Activated T-helper 2 cell treated with anti-CD3 and anti-CD28 coated beads, Interferon-gamma antibody, Interleukin-2, Interleukin-4, amounts not matched to agents 10 μg/mL and 5 μg/mL and 100 μg/mL, durations not matched to agents 14 hours and 24 hours and 36 hours (primary cell): ENCODE measurements around the gene MR1. TPM values are rescaled to one million over a fixed set of nuclear protein-coding genes. Genes with fewer than 3 reads are reported as not detected.
A peak's percentile ranks its signal among the peaks of the same experiment; 100 is the strongest.

Source experiments
- DNase-seq: peaks from one replicate; pipeline ENCODE4 v3.0.0; 2021; ENCODE audit warnings: low spot score
- H3K27ac Mint-ChIP-seq: one replicate; pipeline ENCODE4 v1.8.0; 2021; ENCODE audit warnings: mixed read lengths
- H3K27me3 Mint-ChIP-seq: one replicate; pipeline ENCODE4 v1.8.0; 2021; ENCODE audit warnings: low read depth, mixed read lengths
- H3K36me3 Mint-ChIP-seq: one replicate; pipeline ENCODE4 v1.8.0; 2021; ENCODE audit warnings: low read depth, mixed read lengths
- H3K4me1 Mint-ChIP-seq: one replicate; pipeline ENCODE4 v1.8.0; 2021; ENCODE audit warnings: low read depth, mixed read lengths
- H3K4me3 Mint-ChIP-seq: one replicate; pipeline ENCODE4 v1.8.0; 2021; ENCODE audit warnings: low read depth, mild to moderate bottlenecking, moderate library complexity, mixed read lengths
- H3K9me3 Mint-ChIP-seq: one replicate; pipeline ENCODE4 v1.8.0; 2021; ENCODE audit warnings: mixed read lengths
- intact Hi-C: fragments of 100-400 bp; cut with micrococcal nuclease; formaldehyde crosslinking; loops from one replicate; pipeline ENCODE4 v1.15.1; 2023
- total RNA-seq: library from RNA; stranded (reverse); gene quantifications from 2 replicates; pipeline ENCODE4 v1.2.3, GENCODE V29; 2022

The MR1 gene
- total RNA-seq, 1 donor from 2014 or later, result 13.8 TPM

GRCh38 chr1:181101581-181102226, 67.9 kb downstream of the MR1 start:
- no peak for DNase-seq
- H3K4me1 Mint-ChIP-seq, result peaks cover 82% of the 10 kb centered on the region
- H3K27me3 Mint-ChIP-seq, result peaks cover 8% of the 10 kb centered on the region
- no peak overlapping the region for H3K27ac Mint-ChIP-seq
- H3K4me3 Mint-ChIP-seq, result no peak overlapping the region
- no peaks in the 10 kb centered on the region for H3K36me3 Mint-ChIP-seq
- intact Hi-C loops, result loop anchor here (5.0 kb wide), 1 partner anchor 599 kb away; the partner anchor contains the start of gene ACBD6
- no peaks in the 10 kb centered on the region for H3K9me3 Mint-ChIP-seq

- intact Hi-C loops, result loop anchor here (5.0 kb wide), 1 partner anchor 601 kb away; the partner anchor contains the start of gene ACBD6
- no peak overlapping the region for H3K27ac Mint-ChIP-seq
- H3K27me3 Mint-ChIP-seq, result peaks cover 20% of the 10 kb centered on the region
These were observed 69.1 kb downstream of the MR1 start for GRCh38 chr1:181102841-181103240.

GRCh38 chr1:181103399-181103798, 69.6 kb downstream of the MR1 start:
- no peak overlapping the region for H3K27ac Mint-ChIP-seq
- H3K27me3 Mint-ChIP-seq, result peaks cover 24% of the 10 kb centered on the region
- no peak for DNase-seq
- intact Hi-C loops, result loop anchor here (5.0 kb wide), 1 partner anchor 601 kb away; the partner anchor contains the start of gene ACBD6
- peaks cover 75% of the 10 kb centered on the region for H3K4me1 Mint-ChIP-seq
- H3K9me3 Mint-ChIP-seq, result no peaks in the 10 kb centered on the region
- H3K36me3 Mint-ChIP-seq, result no peaks in the 10 kb centered on the region
- H3K4me3 Mint-ChIP-seq, result no peak overlapping the region

More at GRCh38 chr1:181102841-181103240, 69.1 kb downstream of the MR1 start:
- no peak for DNase-seq
- Mint-ChIP-seq H3K36me3 (no peaks in the 10 kb centered on the region), H3K4me3 (no peak overlapping the region), H3K4me1 (peaks cover 79% of the 10 kb centered on the region), H3K9me3 (no peaks in the 10 kb centered on the region)

- intact Hi-C loops, result loop anchor here (5.0 kb wide), 1 partner anchor 602 kb away; the partner anchor contains the start of gene ACBD6
- Mint-ChIP-seq H3K27me3 (peaks cover 27% of the 10 kb centered on the region), H3K4me1 (peaks cover 70% of the 10 kb centered on the region), H3K27ac (peak overlapping the region; percentile 58), H3K9me3 (no peaks in the 10 kb centered on the region), H3K4me3 (peak overlapping the region; percentile 77), H3K36me3 (no peaks in the 10 kb centered on the region)
- DNase-seq, result no peak
These were observed 70.4 kb downstream of the MR1 start for GRCh38 chr1:181104042-181104789.

GRCh38 chr1:181104790-181105133, 71.0 kb downstream of the MR1 start:
- Mint-ChIP-seq H3K27me3 (peaks cover 27% of the 10 kb centered on the region), H3K9me3 (no peaks in the 10 kb centered on the region), H3K27ac (peak overlapping the region; percentile 58), H3K4me3 (peak overlapping the region; percentile 77), H3K36me3 (no peaks in the 10 kb centered on the region), H3K4me1 (peaks cover 65% of the 10 kb centered on the region)
- intact Hi-C loops, result loop anchor here (1.0 to 5.0 kb wide), 3 partner anchors 14 to 602 kb away; partner anchors contain the start of gene ACBD6
- DNase-seq, result no peak

DNA sequence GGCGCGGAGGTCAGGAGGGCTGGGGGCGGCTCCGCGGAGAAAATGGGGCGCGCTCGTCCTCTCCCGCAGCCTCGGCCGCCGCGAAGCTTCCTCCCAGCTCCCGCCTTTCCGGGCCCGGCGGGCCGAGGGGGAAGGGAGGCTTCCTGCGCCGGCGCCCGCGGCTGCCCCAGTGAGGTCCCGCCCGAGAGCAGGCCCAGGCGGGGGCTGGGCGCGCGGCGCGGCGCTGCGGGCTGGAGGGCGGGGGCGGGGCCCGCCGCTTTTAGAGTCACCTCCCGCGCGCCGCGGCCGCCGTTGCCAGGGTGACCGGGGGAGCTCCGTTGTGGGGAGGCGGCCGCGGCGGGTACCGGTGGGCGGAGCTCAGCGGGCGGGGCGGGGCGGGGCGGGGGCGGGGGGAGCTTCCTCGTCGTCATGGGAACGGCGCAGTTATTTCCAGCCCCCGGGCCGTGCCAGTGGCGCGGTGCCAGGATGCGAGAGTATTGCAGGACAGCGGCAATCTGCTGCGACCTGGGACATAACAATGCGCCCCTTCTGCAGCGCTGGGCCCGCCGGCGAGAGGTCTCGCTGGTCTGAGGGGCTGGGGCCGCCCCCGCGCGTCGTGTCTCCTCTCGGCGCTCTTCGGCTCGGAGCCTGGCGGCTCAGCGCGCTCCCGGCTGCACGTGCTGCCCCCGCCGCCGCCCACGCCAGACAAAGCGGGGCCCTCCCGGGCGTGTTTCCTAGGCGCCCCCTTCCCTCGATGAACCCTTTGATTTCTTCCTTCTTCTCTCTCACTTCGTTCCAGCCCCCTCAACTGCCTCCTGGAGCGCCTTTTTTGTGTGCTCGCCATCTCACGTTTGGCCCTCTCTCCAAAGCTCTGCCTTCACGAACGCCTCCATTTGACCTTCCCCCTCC, 71.6 kb downstream of the MR1 start:
- Mint-ChIP-seq H3K4me3 (peak overlapping the region; percentile 85), H3K36me3 (no peaks in the 10 kb centered on the region), H3K27me3 (peaks cover 27% of the 10 kb centered on the region), H3K4me1 (peaks cover 59% of the 10 kb centered on the region), H3K9me3 (no peaks in the 10 kb centered on the region), H3K27ac (peak overlapping the region; percentile 79)
- intact Hi-C loops, result loop anchor here (1.0 kb wide), 2 partner anchors 15 to 37 kb away; no protein-coding TSS in a partner anchor
- peak; percentile 88 for DNase-seq

GRCh38 chr1:181106022-181106312, 72.2 kb downstream of the MR1 start:
- H3K27me3 Mint-ChIP-seq, result peaks cover 30% of the 10 kb centered on the region
- no peaks in the 10 kb centered on the region for H3K9me3 Mint-ChIP-seq
- peak overlapping the region; percentile 79 for H3K27ac Mint-ChIP-seq
- peaks cover 53% of the 10 kb centered on the region for H3K4me1 Mint-ChIP-seq
- intact Hi-C loops, result no loop called here
- no peak for DNase-seq
- H3K4me3 Mint-ChIP-seq, result peak overlapping the region; percentile 85
- H3K36me3 Mint-ChIP-seq, result no peaks in the 10 kb centered on the region

DNA sequence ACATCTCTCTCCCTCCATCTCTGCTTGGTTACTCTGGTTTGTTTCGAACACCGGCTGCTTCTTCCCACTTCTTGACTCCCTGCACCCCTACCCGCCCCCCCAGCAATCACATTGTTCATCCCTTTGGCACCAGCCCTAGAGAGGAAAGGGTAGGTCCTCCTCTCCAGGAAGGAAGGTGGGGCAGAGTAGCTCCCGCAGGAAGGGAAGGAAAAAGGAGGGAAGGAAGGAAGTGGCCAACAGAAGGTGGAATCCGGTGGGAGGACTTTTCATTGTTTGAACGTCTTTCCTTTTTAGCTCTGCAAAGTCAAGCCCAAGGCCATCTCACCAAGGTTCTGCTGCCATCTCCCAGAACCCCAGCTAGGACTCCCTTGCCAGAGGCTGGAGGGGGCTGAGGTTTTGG, 72.7 kb downstream of the MR1 start:
- peak overlapping the region; percentile 85 for H3K4me3 Mint-ChIP-seq
- peaks cover 34% of the 10 kb centered on the region for H3K27me3 Mint-ChIP-seq
- no peak for DNase-seq
- H3K9me3 Mint-ChIP-seq, result no peaks in the 10 kb centered on the region
- H3K4me1 Mint-ChIP-seq, result peaks cover 48% of the 10 kb centered on the region
- no peak overlapping the region for H3K27ac Mint-ChIP-seq
- intact Hi-C loops, result no loop called here
- no peaks in the 10 kb centered on the region for H3K36me3 Mint-ChIP-seq

- no peaks in the 10 kb centered on the region for H3K36me3 Mint-ChIP-seq
- peaks cover 37% of the 10 kb centered on the region for H3K4me1 Mint-ChIP-seq
- intact Hi-C loops, result no loop called here
- H3K4me3 Mint-ChIP-seq, result no peak overlapping the region
- H3K27ac Mint-ChIP-seq, result no peak overlapping the region
- no peak for DNase-seq
- peaks cover 36% of the 10 kb centered on the region for H3K27me3 Mint-ChIP-seq
- no peaks in the 10 kb centered on the region for H3K9me3 Mint-ChIP-seq
These were observed 73.9 kb downstream of the MR1 start for GRCh38 chr1:181107711-181108110.

DNA sequence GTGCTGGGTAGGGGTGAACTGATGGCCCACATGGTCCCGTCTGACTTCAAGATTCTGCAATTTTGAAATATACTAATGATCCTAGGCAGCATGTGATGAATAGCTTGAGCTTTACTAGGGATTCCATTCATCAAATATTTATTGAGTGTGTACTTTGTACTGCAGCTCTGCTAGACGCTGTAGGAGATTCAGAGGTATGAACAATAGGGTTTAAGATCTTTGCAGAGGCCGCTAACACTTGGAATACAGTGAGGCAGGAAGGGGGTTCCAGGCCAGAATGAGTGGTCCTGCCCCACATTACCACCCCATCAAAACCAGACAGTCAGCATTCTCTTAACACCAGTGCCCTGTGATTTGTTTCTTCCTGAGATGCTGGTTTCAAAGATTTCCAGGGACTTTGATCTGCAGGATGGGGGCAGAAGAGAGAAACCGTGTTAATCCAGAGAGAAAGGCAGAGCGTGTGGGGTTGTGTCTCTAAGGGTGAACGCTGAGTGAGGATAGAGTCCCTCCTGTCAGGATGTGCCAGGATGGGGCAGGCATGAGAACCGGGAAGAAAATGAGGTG, 74.6 kb downstream of the MR1 start:
- intact Hi-C loops, result no loop called here
- no peak overlapping the region for H3K27ac Mint-ChIP-seq
- no peaks in the 10 kb centered on the region for H3K36me3 Mint-ChIP-seq
- no peak for DNase-seq
- peaks cover 31% of the 10 kb centered on the region for H3K4me1 Mint-ChIP-seq
- H3K4me3 Mint-ChIP-seq, result no peak overlapping the region
- peaks cover 36% of the 10 kb centered on the region for H3K27me3 Mint-ChIP-seq
- no peaks in the 10 kb centered on the region for H3K9me3 Mint-ChIP-seq

DNA sequence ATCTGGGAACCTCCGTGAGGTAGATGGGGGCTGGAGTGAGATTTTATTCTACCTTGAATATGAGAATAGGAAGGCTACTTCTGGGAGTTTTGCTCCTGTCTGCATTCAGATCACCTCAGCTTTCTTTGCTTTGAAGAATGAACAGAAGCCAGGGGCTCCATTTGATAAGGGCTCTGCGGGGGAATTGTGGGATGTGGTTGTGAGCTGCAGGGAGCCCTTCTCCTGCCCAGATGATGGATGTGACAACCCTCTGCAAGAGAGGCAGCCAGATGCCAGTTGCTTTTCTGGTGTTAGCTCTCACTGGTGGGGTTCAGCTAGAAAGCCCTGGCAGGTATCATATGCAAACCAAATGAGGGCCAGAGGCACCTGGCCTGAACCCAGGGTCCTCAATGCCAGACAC, 76.2 kb downstream of the MR1 start:
- Mint-ChIP-seq H3K4me3 (no peak overlapping the region), H3K36me3 (no peaks in the 10 kb centered on the region), H3K27ac (no peak overlapping the region), H3K27me3 (peaks cover 36% of the 10 kb centered on the region), H3K4me1 (peaks cover 20% of the 10 kb centered on the region), H3K9me3 (no peaks in the 10 kb centered on the region)
- intact Hi-C loops, result no loop called here
- no peak for DNase-seq
